Progenitor cell of endocrine pancreas (in vitro differentiated cells): ENCODE results near the gene PI16. TPM values are rescaled to one million over a fixed set of nuclear protein-coding genes. Genes with fewer than 3 reads are reported as not detected.

Experiments
- DNase-seq: peaks from one replicate; pipeline ENCODE4 v3.0.0; 2021; ENCODE audit warnings: low spot score; ENCODE audit not compliant: unreplicated experiment
- H3K27ac Mint-ChIP-seq: 2 replicates; pipeline ENCODE4 v1.8.0; 2021; ENCODE audit warnings: mild to moderate bottlenecking, moderate library complexity, mixed read lengths
- H3K27me3 Mint-ChIP-seq: 2 replicates; pipeline ENCODE4 v1.8.0; 2021; ENCODE audit warnings: mixed read lengths
- H3K36me3 Mint-ChIP-seq: 2 replicates; pipeline ENCODE4 v1.8.0; 2022; ENCODE audit warnings: mixed read lengths; ENCODE audit not compliant: insufficient read depth
- H3K4me1 Mint-ChIP-seq: 2 replicates; pipeline ENCODE4 v1.8.0; 2021; ENCODE audit warnings: low read depth, mixed read lengths
- H3K4me3 Mint-ChIP-seq: 2 replicates; pipeline ENCODE4 v1.8.0; 2021; ENCODE audit warnings: low read depth, mild to moderate bottlenecking, moderate library complexity, mixed read lengths
- H3K9me3 Mint-ChIP-seq: 2 replicates; pipeline ENCODE4 v1.8.0; 2021; ENCODE audit warnings: low read depth, mixed read lengths
- CTCF ChIP-seq: fragments of 200-600 bp; sonication (generic); IDR thresholded peaks from one replicate; pipeline ENCODE4 v1.5.0; 2021; ENCODE audit warnings: antibody characterized with exemption, mild to moderate bottlenecking; ENCODE audit not compliant: unreplicated experiment
- total RNA-seq: library from RNA; stranded (reverse); gene quantifications from 2 replicates; pipeline ENCODE4 v1.2.1, GENCODE V29; 2021

PI16 gene
- total RNA-seq, 1 donor from 2014 or later = not detected

- no peak overlapping the region for H3K4me3 Mint-ChIP-seq
- no peak overlapping the region for H3K27ac Mint-ChIP-seq
- no peaks in the 10 kb centered on the region for H3K27me3 Mint-ChIP-seq
- H3K9me3 Mint-ChIP-seq = no peaks in the 10 kb centered on the region
- no peak for TF ChIP-seq CTCF
- H3K4me1 Mint-ChIP-seq = peaks cover 2% of the 10 kb centered on the region
- peaks cover 14% of the 10 kb centered on the region for H3K36me3 Mint-ChIP-seq
- no peak for DNase-seq
These were observed 38.4 kb upstream of the PI16 start for GRCh38 chr6:36916126-36916525.

- DNase-seq = no peak
- no peaks in the 10 kb centered on the region for H3K27me3 Mint-ChIP-seq
- H3K36me3 Mint-ChIP-seq = peaks cover 8% of the 10 kb centered on the region
- no peaks in the 10 kb centered on the region for H3K9me3 Mint-ChIP-seq
- H3K4me1 Mint-ChIP-seq = peaks cover 2% of the 10 kb centered on the region
- H3K4me3 Mint-ChIP-seq = no peak overlapping the region
- no peak for TF ChIP-seq CTCF
- H3K27ac Mint-ChIP-seq = no peak overlapping the region
These were observed 36.9 kb upstream of the PI16 start for GRCh38 chr6:36917541-36918193.

DNA sequence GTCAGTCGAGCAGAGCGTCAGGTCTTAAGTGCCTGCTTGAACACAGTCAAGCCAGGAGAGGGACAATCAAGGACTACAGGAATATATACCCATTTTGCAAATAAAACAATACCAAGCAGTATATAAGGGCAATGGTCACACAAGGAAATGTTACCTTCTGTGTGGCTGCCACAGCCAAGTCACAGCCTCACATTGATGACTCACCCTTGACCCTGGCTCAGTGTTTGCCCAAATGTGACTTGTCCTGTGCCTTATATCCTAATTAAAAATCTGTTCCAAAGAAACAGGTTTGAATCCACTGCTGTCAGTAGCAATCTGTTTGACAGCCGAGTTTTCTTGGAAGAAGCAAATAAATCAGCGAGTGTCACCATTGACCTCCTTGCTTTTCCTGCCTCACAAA, 34.5 kb upstream of the PI16 start:
- no peak for DNase-seq
- Mint-ChIP-seq H3K27me3 (no peaks in the 10 kb centered on the region), H3K36me3 (peaks cover 6% of the 10 kb centered on the region), H3K9me3 (no peaks in the 10 kb centered on the region), H3K27ac (no peak overlapping the region), H3K4me3 (no peak overlapping the region), H3K4me1 (no peaks in the 10 kb centered on the region)
- no peak for TF ChIP-seq CTCF

DNA sequence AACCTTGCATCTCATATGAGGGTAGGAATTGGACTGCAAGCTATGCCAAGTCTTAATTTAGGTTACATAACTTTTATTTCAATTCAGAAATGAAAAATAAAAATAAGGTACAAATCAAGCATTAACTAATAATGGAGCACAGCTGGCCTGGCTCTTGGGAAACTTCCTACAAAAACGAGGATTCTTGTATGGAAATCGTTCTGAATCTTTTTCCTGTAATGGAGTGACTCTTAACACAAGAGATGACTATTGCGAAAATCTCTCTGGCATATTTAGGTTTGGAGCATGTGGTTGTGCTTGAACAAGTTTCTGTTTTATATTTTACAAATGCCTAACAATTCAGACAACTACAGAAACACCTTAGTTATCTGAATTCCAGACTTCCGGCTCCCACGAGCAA, 34.0 kb upstream of the PI16 start:
- H3K27ac Mint-ChIP-seq = no peak overlapping the region
- H3K4me1 Mint-ChIP-seq = no peaks in the 10 kb centered on the region
- H3K36me3 Mint-ChIP-seq = peaks cover 5% of the 10 kb centered on the region
- DNase-seq = no peak
- H3K27me3 Mint-ChIP-seq = no peaks in the 10 kb centered on the region
- H3K9me3 Mint-ChIP-seq = no peaks in the 10 kb centered on the region
- no peak for TF ChIP-seq CTCF
- no peak overlapping the region for H3K4me3 Mint-ChIP-seq

DNA sequence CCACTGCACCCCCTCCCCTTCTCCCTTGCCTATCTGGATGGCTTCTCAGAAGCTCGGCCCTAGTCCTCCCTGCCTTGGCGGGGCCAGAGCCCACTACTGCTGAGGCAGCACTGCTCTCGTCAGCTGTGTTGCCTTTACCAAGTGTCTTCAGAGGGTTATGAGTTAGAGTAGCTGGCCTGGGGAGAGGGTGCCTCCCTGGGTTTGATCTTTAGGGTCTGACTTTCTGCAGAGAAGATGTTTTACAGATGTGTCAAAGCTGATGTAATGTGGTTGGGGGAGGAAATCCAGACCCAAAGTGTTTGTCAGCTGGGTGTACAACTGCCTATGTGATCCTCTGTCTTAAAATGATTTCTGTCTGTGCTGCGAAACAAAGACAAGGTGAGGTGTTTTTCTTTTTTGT, 30.4 kb upstream of the PI16 start:
- no peaks in the 10 kb centered on the region for H3K27me3 Mint-ChIP-seq
- peaks cover 2% of the 10 kb centered on the region for H3K4me1 Mint-ChIP-seq
- DNase-seq = no peak
- peaks cover 1% of the 10 kb centered on the region for H3K36me3 Mint-ChIP-seq
- no peak overlapping the region for H3K4me3 Mint-ChIP-seq
- TF ChIP-seq CTCF = no peak
- H3K9me3 Mint-ChIP-seq = no peaks in the 10 kb centered on the region
- H3K27ac Mint-ChIP-seq = no peak overlapping the region
